GM18511 (cell line): ENCODE results near the gene VGF.

Experiments used
- ATAC-seq: cut with Tn5 transposase; IDR thresholded peaks from one replicate; pipeline ENCODE4 v1.9.1; 2021; ENCODE audit warnings: mild to moderate bottlenecking, moderate library complexity; ENCODE audit not compliant: unreplicated experiment

The VGF gene

DNA sequence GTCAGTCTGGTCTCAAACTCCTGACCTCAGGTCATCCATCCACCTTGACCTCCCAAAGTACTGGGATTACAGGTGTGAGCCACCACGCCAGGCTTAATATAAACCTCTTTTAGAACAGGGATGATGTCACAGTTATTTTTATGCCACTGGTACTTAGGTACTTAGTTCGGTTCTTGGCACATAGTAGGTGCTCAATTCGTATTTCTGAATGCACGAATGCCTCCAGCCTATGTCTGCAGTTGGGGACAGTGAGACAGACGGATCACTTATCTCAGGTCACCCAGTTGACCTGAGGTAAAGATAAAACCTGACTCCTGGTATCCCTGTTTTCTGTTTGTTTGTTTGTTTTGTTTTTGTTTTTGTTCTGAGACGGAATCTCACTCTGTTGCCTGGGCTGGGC lies 20.8 kb upstream of the VGF start:
- ATAC-seq = no peak

GRCh38 chr7:101185258-101185839 lies 20.0 kb upstream of the VGF start:
- ATAC-seq = no peak

DNA sequence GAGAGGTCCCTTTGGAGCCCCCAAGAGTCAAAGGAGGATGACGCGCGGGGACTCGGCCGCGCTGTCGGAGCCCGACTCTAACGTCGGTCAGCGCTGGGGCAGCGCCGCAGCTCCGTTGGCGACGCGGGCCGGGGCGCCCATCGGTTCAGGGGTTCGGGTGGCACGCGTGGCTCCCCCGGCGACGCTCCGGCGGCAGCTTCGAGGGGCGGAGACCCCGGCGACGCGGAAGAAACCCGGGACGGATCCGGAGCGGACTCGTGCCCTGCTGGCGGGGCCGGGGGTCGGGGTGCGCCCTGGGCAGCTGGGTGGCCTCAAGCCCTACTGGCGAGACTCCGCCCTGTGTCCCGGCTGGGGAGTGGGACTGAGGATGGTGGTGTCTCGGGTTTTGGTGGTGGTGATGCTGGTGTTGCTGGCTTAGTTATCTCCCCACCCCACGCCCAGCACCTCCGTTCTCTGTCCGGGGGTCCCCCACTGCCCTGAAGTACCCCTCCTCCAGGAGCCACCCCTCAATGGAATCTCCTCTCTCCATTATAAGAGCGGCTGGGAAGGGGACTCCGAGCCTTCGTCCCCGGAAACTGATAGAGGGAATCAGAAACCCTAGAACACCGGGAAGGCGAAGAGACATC lies 14.9 kb upstream of the VGF start, which contains the start of gene NAT16:
TSS of gene NAT16 (minus strand) at position 164 of the 626 bp plus-strand sequence. CDS start 5,486 bp downstream, outside the sequence.
- no peak for ATAC-seq

GRCh38 chr7:101179713-101180112 lies 14.3 kb upstream of the VGF start:
- no peak for ATAC-seq

GRCh38 chr7:101179117-101179516 lies 13.7 kb upstream of the VGF start:
- ATAC-seq = no peak

DNA sequence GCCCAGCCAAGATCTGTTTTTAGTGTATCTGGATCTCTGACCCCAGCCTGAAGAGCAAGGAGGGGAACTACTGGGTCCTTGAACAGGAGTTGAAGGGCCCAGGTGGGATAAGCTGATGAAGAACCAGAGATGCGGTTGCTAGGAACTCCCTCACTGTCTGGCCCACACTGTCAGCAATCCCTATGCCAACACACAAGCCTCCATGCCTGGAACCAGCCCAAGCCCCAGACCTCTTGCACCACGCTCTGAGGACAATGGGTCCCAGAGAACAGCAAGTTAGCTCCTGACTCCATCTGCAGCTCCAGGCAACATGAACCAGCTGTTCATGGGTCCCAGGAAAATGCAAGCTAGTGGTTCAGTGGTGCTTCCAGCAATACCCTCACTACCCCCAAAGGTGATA lies 12.3 kb upstream of the VGF start:
- no peak for ATAC-seq

DNA sequence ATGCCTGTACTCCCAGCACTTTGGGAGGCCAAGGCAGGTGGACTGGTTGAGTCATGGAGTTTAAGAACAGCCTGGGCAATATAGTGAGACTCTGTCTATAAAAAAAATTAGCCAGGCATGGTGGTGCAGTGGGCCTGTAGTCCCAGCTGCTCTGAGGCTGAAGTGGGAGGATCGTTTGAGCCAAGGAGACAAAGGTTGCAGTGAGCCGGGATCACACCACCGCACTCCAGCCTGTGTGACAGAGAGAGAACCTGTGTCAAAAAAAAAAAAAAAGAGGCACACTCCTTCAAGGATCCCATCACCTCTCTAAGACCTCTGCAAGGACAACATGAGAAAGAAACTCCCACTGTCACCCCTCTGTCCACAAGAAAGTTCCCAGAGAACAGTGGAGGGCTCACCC lies 10.3 kb upstream of the VGF start:
- no peak for ATAC-seq

- ATAC-seq = no peak
Observed at GRCh38 chr7:101174322-101174854, 9.0 kb upstream of the VGF start.

DNA sequence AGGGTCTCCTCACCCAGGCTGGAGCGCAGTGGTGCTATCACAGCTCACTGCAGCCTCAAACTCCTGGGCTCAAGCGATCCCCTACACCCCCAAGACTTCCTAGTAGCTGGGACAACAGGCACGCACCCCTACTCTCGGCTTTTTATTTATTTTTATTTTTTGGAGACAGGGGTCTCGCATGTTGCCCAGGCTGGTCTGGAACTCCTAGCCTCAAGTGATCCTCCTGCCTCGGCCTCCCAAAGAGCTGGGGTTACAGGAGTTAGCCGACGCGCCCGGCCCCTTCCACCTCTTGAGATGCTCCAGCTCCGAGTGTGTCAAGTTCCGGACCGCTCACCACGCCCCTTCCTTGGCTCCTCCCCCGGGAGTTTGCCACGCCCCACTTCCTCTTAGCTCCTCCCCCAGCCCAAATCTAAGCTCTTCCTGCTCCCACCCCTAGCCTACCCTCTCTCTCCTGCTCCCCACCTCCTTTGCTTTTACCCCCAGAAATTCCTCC lies 8.4 kb upstream of the VGF start:
- ATAC-seq = no peak

DNA sequence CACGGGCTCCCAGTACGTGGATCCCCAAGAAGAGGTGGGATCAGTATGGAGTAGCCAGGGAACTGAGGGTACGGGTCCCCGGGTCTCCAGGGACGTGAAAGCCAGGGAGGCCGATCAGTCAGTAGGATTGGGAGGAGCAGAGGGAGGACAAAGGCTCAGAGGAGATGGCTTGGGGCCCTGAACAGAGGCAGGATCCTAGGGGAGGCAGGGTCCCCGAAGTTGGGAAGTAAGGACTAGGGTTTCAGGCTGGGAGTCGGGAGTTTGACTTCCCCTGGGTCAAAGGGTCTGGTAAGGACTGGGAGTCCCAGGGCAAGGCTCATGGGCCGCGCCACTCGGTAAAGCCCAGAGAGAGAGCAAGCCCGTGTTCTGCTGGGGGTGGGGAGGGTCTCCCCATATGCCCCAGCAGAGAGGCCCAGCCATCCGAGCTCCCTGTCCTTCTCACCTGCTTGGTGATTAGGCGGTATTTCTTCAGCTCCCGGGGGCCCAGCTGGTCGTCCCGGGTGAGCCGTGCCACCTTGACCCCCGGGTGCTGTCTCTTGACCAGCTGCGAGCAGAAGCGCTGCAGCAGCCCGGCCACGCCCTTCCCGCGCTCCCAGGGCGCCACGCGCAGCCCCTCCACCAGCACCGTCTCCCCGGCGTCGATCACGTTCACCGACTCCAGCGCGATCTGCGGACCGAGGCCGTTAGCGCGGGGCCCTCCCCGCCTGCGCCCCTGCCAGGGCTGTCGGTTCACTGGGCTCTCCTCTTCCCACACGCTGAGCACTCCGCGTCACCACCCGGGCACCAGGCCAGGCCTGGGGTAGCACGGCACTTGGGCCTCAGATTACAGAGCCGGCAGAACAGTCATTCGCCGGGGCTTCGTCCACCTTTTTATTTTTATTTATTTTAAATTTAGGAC lies 7.7 kb upstream of the VGF start:
- no peak for ATAC-seq

GRCh38 chr7:101172005-101172853 lies 6.9 kb upstream of the VGF start:
- no peak for ATAC-seq

GRCh38 chr7:101171442-101171837 lies 6.1 kb upstream of the VGF start:
- ATAC-seq = no peak

DNA sequence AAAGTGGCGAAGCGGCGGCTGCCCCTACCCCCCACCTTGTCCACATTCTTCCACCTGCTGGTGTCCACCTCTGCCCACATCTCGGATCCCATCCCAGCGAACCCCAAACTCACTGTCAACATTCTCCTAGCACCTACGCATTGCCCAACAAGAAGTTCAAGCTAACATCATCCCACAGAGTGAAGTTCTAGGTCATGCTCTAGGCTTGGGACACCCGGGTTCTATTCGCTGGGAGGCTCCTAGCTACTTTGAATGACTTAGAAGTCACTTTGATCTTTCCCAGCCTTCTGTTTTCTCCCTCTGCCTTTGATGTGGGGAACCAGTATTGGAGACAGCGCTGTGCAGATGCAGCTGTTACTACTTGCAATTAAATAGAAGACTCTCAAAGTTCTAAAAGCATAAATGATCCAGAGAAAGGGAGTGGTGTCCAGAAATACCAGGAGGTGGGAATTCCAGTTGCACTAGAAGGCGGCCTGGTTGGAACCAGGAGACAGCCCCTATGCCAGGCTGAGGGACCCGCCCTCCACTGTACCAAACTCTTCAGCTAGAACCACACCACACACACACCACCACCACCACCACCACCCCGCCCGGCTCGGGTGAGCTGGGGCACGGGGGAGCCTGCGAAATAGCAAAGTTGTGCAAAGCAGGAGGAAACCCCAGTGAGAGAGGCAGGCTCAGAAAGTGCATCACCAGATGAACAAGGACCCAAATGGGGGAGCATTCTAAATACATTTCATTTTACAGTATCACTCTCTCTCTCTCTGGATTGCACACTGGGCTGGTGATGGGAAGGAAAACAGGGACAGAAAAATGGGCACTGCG lies 5.5 kb upstream of the VGF start:
- no peak for ATAC-seq

GRCh38 chr7:101169838-101170551 lies 4.6 kb upstream of the VGF start:
- no peak for ATAC-seq

GRCh38 chr7:101169110-101169837 lies 3.9 kb upstream of the VGF start:
- no peak for ATAC-seq

DNA sequence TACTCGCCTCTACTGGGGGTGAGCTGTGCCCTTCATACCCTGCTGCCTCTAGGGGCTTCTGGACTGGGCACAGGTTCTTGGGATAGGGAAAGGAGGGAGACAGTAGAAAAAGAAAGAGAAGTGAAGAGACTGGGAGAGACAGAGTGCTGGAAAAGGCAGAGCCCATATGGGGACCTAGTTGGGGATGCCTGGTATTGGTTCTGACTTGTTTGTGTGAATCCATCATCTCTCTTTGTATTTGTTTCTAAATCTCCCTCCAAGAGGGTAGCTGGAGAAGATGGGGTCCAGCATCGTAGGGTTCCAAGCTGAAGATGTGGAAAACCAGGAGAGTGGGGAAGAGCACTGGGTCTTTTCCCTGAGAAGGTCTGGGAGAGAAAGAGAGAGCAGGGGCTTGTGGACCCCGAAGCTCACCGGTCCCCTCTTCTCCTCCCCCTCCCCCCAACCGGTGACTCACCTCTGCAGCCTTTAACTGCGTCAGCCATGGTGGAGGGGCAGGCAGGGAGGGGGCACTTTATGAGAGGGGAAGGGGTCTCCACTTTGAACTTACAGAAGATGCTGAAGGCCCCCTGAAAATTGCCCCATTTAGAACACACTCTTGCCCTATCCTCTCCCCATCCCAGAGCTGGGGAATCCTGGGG lies 3.2 kb upstream of the VGF start:
- ATAC-seq = no peak

GRCh38 chr7:101167645-101168411 lies 2.5 kb upstream of the VGF start:
- no peak for ATAC-seq
